Vagina (tissue), 2 donors: ENCODE results near the gene MEN1.

Experiments used
- POLR2AphosphoS5 ChIP-seq, 2 donors: sonication (generic); formaldehyde crosslinking; IDR thresholded peaks; one replicate each; pipeline ENCODE4 v1.9.0; 2017; ENCODE audit warnings: antibody characterized with exemption in 2 of 2, mild to moderate bottlenecking in 2 of 2, low read depth in 1 of 2; ENCODE audit not compliant: insufficient read depth in 1 of 2
- TF ChIP-seq, protein P1 (sequence below), 3 experiments: fragments of 450-650 bp in 2 of 3; fragments of 200-600 bp in 1 of 3; sonication (generic) in 1 of 3; IDR thresholded peaks; one replicate each; pipeline ENCODE4 v1.5.1; 2017 to 2019; ENCODE audit warnings: antibody characterized with exemption in 3 of 3, mild to moderate bottlenecking in 2 of 3, moderate library complexity in 2 of 3

DNA sequence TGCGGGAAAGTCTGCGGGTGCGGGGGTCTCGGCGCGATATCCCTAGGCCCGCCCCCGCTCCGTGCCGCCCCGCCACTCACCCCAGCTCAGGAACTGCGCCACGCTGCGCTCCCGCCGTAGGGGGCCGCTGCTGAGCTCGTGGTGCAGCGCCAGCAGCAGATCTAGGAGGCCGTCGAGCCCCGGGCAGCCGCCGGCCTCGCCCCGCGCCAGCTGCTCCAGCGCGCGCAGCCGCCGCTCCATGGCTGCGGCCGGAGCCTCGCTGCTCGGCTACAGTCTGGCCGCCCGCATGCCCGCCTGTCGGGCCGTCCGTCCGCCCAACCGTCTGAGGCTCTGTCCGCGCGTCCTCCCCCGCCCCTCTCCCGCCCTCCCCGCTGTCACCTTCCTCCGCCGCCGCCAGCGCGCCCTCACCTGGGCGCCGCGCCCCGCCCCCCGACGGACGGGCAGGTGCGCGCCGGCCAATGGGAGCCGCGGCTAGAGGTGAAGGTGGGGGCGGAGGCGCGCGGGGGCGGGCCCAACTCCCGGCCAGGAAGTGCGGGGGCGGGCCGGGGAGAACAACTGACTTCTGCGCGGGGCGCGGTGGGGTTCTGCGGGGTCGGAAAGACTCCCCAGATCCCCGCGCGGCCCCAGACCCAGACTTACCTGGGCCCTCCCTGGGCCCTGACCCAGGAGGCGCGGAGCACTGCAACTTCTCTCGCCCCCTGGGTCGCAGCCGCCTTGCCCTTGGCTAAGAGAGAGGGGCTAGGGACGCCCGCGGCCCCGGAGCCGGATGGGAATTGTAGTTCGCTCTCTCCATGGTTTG, 34.2 kb upstream of the MEN1 start, which contains the start of gene CDC42BPG:
- TF ChIP-seq, protein P1, sequence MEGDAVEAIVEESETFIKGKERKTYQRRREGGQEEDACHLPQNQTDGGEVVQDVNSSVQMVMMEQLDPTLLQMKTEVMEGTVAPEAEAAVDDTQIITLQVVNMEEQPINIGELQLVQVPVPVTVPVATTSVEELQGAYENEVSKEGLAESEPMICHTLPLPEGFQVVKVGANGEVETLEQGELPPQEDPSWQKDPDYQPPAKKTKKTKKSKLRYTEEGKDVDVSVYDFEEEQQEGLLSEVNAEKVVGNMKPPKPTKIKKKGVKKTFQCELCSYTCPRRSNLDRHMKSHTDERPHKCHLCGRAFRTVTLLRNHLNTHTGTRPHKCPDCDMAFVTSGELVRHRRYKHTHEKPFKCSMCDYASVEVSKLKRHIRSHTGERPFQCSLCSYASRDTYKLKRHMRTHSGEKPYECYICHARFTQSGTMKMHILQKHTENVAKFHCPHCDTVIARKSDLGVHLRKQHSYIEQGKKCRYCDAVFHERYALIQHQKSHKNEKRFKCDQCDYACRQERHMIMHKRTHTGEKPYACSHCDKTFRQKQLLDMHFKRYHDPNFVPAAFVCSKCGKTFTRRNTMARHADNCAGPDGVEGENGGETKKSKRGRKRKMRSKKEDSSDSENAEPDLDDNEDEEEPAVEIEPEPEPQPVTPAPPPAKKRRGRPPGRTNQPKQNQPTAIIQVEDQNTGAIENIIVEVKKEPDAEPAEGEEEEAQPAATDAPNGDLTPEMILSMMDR (IDR thresholded peaks at IDR 0.05) = peak in 1 of 3 experiments; percentile 13
- peak in 1 of 2 donors; percentile 27 for TF ChIP-seq POLR2AphosphoS5 (IDR thresholded peaks at IDR 0.05; ENCODE audit: insufficient read depth in 1 of 2, low read depth in 1 of 2)
